HL-60 (cell line): Measurements from ENCODE around the gene TOP2A.
A peak's percentile ranks its signal among the peaks of the same experiment; 100 is the strongest.
"Not testable (repeated sequence)": the region's sequence is repeated elsewhere in the genome, so short reads cannot be mapped to it uniquely, and the experiment has no call there.

Source experiments
- DNase-seq, 2 experiments: peaks; one replicate each; pipeline ENCODE4 v3.0.0-alpha.2; 2010 to 2020; ENCODE audit warnings: low read depth in 1 of 2, low spot score in 1 of 2
- H3K27ac ChIP-seq: fragments of 250-450 bp; sonication (Bioruptor Pico); replicated peaks from 2 replicates; pipeline ENCODE4 v1.5.1; 2020; ENCODE audit warnings: mild to moderate bottlenecking, moderate library complexity
- H3K27me3 ChIP-seq: fragments of 250-450 bp; sonication (Bioruptor Pico); 2 replicates; pipeline ENCODE4 v1.5.1; 2021; ENCODE audit warnings: mild to moderate bottlenecking, moderate library complexity; ENCODE audit not compliant: insufficient read depth, poor library complexity, severe bottlenecking
- H3K4me3 ChIP-seq: replicated peaks from 2 replicates; pipeline ENCODE4 v1.5.1; 2011; ENCODE audit warnings: mild to moderate bottlenecking, control low read depth, low read length; ENCODE audit not compliant: insufficient read depth
- CTCF ChIP-seq: IDR thresholded peaks from one replicate; pipeline ENCODE4 v1.5.1; 2011; ENCODE audit warnings: low read length, control low read depth, inconsistent platforms; ENCODE audit not compliant: insufficient read depth
- GABPA ChIP-seq: IDR thresholded peaks from 2 replicates; pipeline ENCODE4 v1.6.1; 2012; ENCODE audit warnings: low read depth
- POLR2AphosphoS5 ChIP-seq: IDR thresholded peaks from 2 replicates; pipeline ENCODE4 v1.6.1; 2012; ENCODE audit warnings: low read depth
- SPI1 ChIP-seq: IDR thresholded peaks from 2 replicates; pipeline ENCODE4 v1.6.1; 2012; ENCODE audit warnings: low read depth, mild to moderate bottlenecking, borderline replicate concordance
- TF ChIP-seq, protein P1 (sequence below): IDR thresholded peaks from 2 replicates; pipeline ENCODE4 v1.6.1; 2012; ENCODE audit warnings: low read depth; ENCODE audit not compliant: insufficient replicate concordance

Gene TOP2A

GRCh38 chr17:40415390-40415789 is 2.3 kb downstream of the TOP2A start:
- DNase-seq, result no peak
- TF ChIP-seq CTCF (peak; percentile 37), SPI1 (no peak), GABPA (no peak)
- Histone ChIP-seq H3K27me3 (no peaks in the 10 kb centered on the region), H3K4me3 (no peak overlapping the region), H3K27ac (no peak overlapping the region)

- H3K27ac ChIP-seq, H3K27me3 ChIP-seq, DNase-seq, H3K4me3 ChIP-seq: not testable (repeated sequence)
These were observed 3.4 kb downstream of the TOP2A start for GRCh38 chr17:40414312-40414711.

DNA sequence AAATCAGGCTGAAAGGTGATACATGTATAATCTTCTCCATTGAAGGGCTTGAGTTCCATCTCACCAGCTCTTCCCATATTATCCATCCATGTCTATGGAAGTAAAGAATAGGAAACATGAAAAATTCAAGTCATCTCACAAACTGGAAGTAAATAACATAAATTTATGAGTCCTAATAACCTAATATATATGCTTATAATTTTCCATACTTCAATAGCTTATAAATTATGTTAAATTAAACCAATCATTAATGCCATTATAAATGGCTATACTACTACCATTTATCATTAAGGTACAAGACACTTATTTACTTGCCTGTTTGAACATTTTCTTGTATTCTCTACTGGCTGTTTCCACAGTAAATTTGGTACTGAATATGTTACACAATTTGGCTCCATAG is 4.8 kb downstream of the TOP2A start:
- TF ChIP-seq, protein P1, sequence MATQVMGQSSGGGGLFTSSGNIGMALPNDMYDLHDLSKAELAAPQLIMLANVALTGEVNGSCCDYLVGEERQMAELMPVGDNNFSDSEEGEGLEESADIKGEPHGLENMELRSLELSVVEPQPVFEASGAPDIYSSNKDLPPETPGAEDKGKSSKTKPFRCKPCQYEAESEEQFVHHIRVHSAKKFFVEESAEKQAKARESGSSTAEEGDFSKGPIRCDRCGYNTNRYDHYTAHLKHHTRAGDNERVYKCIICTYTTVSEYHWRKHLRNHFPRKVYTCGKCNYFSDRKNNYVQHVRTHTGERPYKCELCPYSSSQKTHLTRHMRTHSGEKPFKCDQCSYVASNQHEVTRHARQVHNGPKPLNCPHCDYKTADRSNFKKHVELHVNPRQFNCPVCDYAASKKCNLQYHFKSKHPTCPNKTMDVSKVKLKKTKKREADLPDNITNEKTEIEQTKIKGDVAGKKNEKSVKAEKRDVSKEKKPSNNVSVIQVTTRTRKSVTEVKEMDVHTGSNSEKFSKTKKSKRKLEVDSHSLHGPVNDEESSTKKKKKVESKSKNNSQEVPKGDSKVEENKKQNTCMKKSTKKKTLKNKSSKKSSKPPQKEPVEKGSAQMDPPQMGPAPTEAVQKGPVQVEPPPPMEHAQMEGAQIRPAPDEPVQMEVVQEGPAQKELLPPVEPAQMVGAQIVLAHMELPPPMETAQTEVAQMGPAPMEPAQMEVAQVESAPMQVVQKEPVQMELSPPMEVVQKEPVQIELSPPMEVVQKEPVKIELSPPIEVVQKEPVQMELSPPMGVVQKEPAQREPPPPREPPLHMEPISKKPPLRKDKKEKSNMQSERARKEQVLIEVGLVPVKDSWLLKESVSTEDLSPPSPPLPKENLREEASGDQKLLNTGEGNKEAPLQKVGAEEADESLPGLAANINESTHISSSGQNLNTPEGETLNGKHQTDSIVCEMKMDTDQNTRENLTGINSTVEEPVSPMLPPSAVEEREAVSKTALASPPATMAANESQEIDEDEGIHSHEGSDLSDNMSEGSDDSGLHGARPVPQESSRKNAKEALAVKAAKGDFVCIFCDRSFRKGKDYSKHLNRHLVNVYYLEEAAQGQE, result no peak
- TF ChIP-seq POLR2AphosphoS5 (no peak), SPI1 (no peak), CTCF (no peak), GABPA (no peak)
- H3K27ac ChIP-seq, result no peak overlapping the region
- DNase-seq, result no peak
- H3K4me3 ChIP-seq, result no peak overlapping the region
- H3K27me3 ChIP-seq, result no peaks in the 10 kb centered on the region

- H3K27me3 ChIP-seq, result no peaks in the 10 kb centered on the region
- TF ChIP-seq SPI1 (no peak), POLR2AphosphoS5 (no peak), GABPA (no peak), CTCF (no peak)
- TF ChIP-seq, protein P1, result no peak
- H3K27ac ChIP-seq, result no peak overlapping the region
- DNase-seq, result no peak
- no peak overlapping the region for H3K4me3 ChIP-seq
These were observed 5.9 kb downstream of the TOP2A start for GRCh38 chr17:40411821-40412220.

GRCh38 chr17:40410082-40410481 is 7.6 kb downstream of the TOP2A start:
- no peak for DNase-seq
- Histone ChIP-seq H3K4me3 (no peak overlapping the region), H3K27ac (no peak overlapping the region), H3K27me3 (no peaks in the 10 kb centered on the region)
- no peak for TF ChIP-seq GABPA
- TF ChIP-seq CTCF, result no peak
- TF ChIP-seq POLR2AphosphoS5, result no peak
- TF ChIP-seq, protein P1, result no peak

GRCh38 chr17:40409540-40409939 is 8.2 kb downstream of the TOP2A start:
- H3K27ac ChIP-seq, H3K27me3 ChIP-seq, H3K4me3 ChIP-seq, DNase-seq: not testable (repeated sequence)
